NCI-H1930 (cell line): ENCODE data around the gene FNDC3A.

Experiments
- DNase-seq, 2 experiments: peaks; one replicate each; lab custom pipeline; 2025; lab: John Stamatoyannopoulos, UW

Gene FNDC3A

GRCh38 chr13:49216334-49216733, 240.6 kb downstream of the FNDC3A start:
- DNase-seq = no peak

DNA sequence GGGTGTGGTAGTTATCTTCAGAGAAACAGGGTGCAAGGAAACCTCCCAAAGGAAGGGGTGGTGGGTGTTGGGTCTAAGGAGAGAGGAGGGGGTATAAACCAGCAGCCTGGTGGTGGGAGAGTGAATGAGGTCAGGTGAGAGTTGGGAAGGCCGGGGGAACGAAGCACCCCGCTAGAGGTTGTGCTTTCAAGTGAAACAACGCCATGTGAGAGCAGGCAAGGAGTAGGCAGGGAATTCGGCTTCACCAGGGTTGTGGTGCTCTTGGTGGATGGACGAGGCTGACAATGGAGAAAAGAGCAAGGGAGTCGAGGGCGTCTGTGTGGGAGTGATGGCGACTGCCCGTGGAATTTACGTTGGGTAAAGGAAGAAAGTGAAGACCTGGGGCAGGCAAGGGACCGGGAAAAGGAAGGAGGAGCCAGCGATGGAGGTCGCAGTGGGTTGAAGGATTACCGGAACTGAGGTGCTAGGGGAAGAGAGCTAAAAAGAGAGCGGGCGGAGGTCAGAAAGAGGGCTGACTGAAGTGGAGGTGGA, 242.3 kb downstream of the FNDC3A start:
- no peak for DNase-seq

GRCh38 chr13:49218493-49219051, 242.9 kb downstream of the FNDC3A start:
- DNase-seq = no peak

DNA sequence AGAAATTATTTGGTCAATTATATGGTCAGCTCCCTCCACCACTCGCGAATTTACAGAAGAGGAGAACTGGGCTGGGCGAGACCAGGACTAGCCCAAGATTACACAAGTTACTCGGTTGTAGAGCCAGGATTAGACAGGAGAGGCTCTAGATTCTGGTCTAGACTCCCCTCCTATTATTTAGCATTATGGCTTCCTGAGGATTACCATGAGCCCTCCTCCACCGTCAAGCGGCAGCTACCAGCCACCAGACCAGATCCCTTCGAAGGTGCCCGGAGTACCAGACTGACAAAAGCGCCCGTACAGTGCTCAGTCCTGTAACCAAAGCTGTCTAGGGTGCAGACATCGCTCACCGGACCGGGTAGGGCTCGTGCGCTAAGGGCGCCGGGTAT, 243.9 kb downstream of the FNDC3A start:
- DNase-seq = no peak

- peak; percentile 60 to 80 for DNase-seq
Measured at GRCh38 chr13:49220036-49220855, 244.5 kb downstream of the FNDC3A start, which contains the start of gene MLNR. Gene MLNR (plus strand): TSS chr13:49220338. CDS start chr13:49220338, 0 bp downstream.

- no peak for DNase-seq
Measured at GRCh38 chr13:49220856-49221589, 245.3 kb downstream of the FNDC3A start.

DNA sequence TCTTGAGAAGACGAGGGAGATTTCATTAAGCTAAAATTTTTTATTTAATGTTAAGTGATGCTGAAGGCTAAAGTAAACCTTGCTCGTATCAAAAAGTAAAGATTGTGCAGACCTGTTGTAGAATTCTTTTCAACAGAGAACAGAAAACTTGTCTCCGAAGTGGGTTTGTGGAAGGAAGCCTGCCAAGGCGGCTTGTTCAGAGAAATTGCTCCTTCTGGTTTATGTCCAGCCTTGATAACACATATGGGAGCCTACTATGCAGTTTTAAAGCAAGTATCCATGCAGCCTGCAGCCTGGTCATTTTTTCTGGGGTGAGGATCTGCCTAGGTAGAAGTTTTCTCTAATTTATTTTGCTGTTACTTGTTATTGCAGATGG, 245.9 kb downstream of the FNDC3A start:
- no peak for DNase-seq

DNA sequence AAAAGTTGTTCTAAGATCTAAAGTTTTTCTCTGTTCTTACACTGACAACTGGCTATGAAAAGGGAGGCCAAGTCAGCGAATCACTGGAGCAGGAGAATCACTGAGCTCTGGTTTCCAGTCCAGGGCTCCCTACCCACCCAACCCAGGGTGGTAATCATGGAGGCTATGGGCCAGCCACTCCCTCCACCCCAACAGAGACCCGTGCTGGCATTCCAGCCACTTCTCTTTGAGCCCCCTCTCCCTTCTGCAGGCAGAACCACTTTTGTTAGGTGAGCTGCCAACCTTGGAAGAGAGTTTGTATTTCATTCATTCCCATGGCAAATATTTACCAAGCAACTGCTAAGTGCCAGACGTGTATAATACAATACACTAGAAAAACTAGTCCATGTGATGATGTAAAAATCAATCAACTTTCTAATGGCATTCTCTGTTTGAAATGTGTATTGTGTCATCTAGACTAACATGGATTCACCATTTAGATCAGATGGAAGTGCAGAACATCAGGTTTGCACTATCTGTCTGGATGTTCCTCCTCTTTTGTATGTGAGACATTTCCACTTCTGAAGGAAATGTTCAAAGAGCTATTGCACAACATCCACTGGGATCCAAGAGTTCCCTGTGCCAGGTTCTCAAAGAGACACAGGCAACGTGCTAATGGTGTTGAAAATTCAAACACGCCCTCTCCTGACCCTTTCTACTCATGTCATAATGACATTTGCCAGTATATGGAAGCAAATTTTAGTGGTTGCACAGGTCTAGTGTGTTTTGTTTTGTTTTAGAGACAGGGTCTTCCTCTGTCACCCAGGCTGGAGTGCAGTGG, 249.7 kb downstream of the FNDC3A start:
- DNase-seq = no peak

- DNase-seq = no peak
Measured at GRCh38 chr13:49226613-49227012, 250.9 kb downstream of the FNDC3A start.

GRCh38 chr13:49234741-49235140, 259.0 kb downstream of the FNDC3A start:
- DNase-seq = no peak

GRCh38 chr13:49235856-49236431, 260.2 kb downstream of the FNDC3A start:
- DNase-seq = no peak

GRCh38 chr13:49238621-49239020, 262.9 kb downstream of the FNDC3A start:
- no peak for DNase-seq

GRCh38 chr13:49240017-49240416, 264.3 kb downstream of the FNDC3A start:
- DNase-seq = no peak

- DNase-seq = no peak
Measured at GRCh38 chr13:49241296-49241695, 265.6 kb downstream of the FNDC3A start.

DNA sequence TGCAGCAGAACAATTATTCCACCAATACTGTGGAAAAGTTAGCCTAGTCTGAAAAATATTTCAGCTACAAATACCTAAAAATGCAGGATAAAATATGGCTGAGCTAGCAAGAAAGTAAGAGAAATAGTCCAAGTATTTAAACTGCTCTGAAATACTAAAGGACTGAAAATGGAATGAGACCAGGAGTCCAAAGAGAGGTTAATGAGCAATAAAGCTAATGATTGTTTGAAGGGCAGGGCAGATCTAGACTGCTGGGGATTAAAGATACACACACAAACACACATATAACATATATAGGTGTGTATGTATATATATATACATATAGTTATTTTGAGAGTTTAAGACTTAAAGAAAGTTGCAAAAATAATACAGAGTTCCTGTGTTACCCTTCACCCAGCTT, 269.4 kb downstream of the FNDC3A start:
- no peak for DNase-seq

- DNase-seq = no peak
Measured at GRCh38 chr13:49246850-49247642, 271.3 kb downstream of the FNDC3A start.

DNA sequence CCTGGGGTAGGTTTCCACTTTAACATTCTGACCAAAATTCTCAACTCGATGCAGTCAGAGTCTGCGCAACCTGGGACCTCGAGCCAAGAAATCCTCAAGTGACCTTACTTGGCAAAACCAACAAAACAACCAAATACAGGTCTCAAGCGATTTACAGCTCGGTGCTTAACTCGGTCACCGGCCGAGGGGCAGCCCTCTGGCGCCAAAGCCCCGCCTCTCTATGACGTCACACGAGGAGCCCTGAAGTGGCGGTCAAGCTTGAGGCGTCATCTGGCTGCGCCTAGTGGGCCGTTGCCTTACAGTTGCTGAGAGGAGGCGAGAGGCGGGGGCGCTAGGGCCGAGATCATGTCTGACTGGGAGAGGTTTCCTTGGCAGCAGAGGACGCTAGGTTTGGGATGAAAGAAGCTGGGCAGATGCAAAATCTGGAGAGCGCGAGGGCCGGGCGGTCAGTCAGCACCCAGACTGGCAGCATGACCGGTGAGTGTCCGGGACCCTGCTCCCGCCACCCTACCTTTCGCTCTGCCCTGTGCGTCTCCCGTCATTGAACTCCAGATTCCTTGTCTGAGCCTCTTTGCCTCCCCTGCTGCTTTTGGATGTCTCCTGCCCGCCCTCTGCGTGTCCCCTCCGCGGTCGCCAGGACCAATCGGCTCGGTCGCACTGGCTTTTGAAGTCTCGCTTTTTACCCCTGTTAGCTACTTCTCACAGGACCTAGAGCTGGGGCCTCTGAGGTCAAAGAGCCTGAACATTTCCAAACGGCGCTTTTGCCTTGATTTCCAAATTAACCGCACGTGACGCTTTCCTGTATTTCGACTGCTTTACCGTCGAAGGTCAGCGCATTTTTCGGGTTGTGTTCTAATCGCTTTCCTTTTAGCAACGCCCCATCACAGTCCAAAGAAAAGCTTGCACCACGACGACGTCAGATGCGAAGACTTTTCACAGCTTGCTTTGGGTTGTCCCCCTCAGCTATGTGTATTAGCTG, 272.2 kb downstream of the FNDC3A start, which contains the start of gene CDADC1:
Gene CDADC1, plus strand, starts transcription at position 283 of the 979 bp plus-strand sequence. Its CDS starts 113 bp downstream, at position 396.
- DNase-seq = peak; percentile 93 to 94

DNA sequence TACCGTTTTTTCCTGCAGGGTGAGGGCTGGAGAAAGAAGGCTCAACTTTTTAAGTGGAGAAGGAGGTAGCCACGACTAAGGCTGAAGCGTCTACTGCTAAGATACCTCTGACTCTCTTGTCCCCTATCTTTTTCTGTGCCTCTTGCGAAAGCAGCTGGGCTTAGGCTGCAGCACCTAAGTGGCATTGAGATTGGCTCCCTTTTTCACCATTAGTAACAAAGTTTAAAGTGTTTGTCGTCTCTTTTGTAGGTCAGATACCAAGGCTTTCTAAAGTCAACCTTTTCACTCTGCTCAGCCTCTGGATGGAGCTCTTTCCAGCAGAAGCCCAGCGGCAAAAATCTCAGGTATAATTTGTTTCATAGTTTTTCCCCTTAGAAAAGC, 272.9 kb downstream of the FNDC3A start:
- no peak for DNase-seq

DNA sequence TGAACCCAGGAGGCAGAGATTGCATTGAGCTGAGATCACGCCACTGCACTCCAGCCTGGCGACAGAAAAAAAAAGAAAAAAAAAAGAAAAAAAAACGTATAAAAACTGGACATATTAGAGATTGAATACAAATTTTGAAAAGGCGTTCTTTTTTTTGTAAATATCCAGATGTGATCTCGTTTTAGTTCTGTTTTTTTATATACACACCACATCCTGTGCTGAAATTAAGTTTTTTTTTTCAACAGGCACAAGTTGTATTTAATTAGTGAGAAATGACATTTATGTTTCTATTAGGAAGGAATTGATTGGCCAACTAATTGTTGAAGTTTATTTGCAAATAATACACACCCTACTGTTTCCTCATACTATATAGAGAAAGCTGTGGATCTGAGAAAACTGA, 275.6 kb downstream of the FNDC3A start:
- DNase-seq = no peak
